H9 (cell line): ENCODE measurements around the gene NUP155. TPM values are rescaled to one million over a fixed set of nuclear protein-coding genes. Genes with fewer than 3 reads are reported as not detected.

Experiments
- DNase-seq: peaks from one replicate; pipeline ENCODE4 v3.0.0-alpha.2; 2017
- H2AFZ ChIP-seq: one replicate; pipeline ENCODE4 v1.6.1; 2013; ENCODE audit warnings: mild to moderate bottlenecking, low read length, control low read depth, moderate library complexity
- H2AK5ac ChIP-seq: 2 replicates; pipeline ENCODE4 v1.6.1; 2013; ENCODE audit warnings: low read length, control low read depth, mixed read lengths; ENCODE audit not compliant: insufficient read length
- H2BK120ac ChIP-seq: one replicate; pipeline ENCODE4 v1.6.1; 2013; ENCODE audit warnings: low read depth, mild to moderate bottlenecking, low read length, control low read depth, inconsistent platforms; ENCODE audit not compliant: poor library complexity, severe bottlenecking
- H2BK12ac ChIP-seq: 2 replicates; pipeline ENCODE4 v1.6.1; 2013; ENCODE audit warnings: low read length, control low read depth, mixed read lengths, low read depth; ENCODE audit not compliant: insufficient read length
- H2BK15ac ChIP-seq: 2 replicates; pipeline ENCODE4 v1.6.1; 2013; ENCODE audit warnings: low read depth, low read length, control low read depth
- H2BK20ac ChIP-seq: one replicate; pipeline ENCODE4 v1.6.1; 2013; ENCODE audit warnings: low read depth, mild to moderate bottlenecking, low read length, control low read depth, inconsistent platforms; ENCODE audit not compliant: poor library complexity, severe bottlenecking
- H2BK5ac ChIP-seq: 2 replicates; pipeline ENCODE4 v1.6.1; 2013; ENCODE audit warnings: low read length, control low read depth, mixed read lengths; ENCODE audit not compliant: insufficient read length
- H3K14ac ChIP-seq: 2 replicates; pipeline ENCODE4 v1.6.1; 2013; ENCODE audit warnings: low read length, control low read depth; ENCODE audit not compliant: insufficient read depth
- H3K18ac ChIP-seq: 2 replicates; pipeline ENCODE4 v1.6.1; 2013; ENCODE audit warnings: low read depth, mild to moderate bottlenecking, mixed read lengths, low read length, control low read depth; ENCODE audit not compliant: insufficient read length
- H3K23ac ChIP-seq: 2 replicates; pipeline ENCODE4 v1.6.1; 2013; ENCODE audit warnings: low read length, control low read depth, mixed read lengths, low read depth; ENCODE audit not compliant: insufficient read length
- H3K23me2 ChIP-seq: 2 replicates; pipeline ENCODE4 v1.6.1; 2013; ENCODE audit warnings: low read depth, mild to moderate bottlenecking, mixed read lengths, low read length, control low read depth; ENCODE audit not compliant: insufficient read length, poor library complexity, severe bottlenecking
- H3K27ac ChIP-seq: 2 replicates; pipeline ENCODE4 v1.5.1; 2013; ENCODE audit warnings: low read length, control low read depth, mixed read lengths, low read depth; ENCODE audit not compliant: insufficient read length
- H3K27me3 ChIP-seq: 2 replicates; pipeline ENCODE4 v1.6.1; 2013; ENCODE audit warnings: low read length, control low read depth, inconsistent platforms; ENCODE audit not compliant: insufficient read depth
- H3K4ac ChIP-seq: 2 replicates; pipeline ENCODE4 v1.6.1; 2013; ENCODE audit warnings: low read depth, mild to moderate bottlenecking, control low read depth, inconsistent platforms, low read length, moderate library complexity
- H3K4me1 ChIP-seq: 2 replicates; pipeline ENCODE4 v1.6.1; 2013; ENCODE audit warnings: low read length, control low read depth, inconsistent platforms; ENCODE audit not compliant: insufficient read depth
- H3K4me2 ChIP-seq: 2 replicates; pipeline ENCODE4 v1.6.1; 2013; ENCODE audit warnings: low read length, control low read depth, mixed read lengths; ENCODE audit not compliant: insufficient read length, insufficient read depth
- H3K56ac ChIP-seq: 2 replicates; pipeline ENCODE4 v1.6.1; 2013; ENCODE audit warnings: low read depth, mild to moderate bottlenecking, mixed read lengths, low read length, control low read depth; ENCODE audit not compliant: insufficient read length
- H3K79me1 ChIP-seq: 2 replicates; pipeline ENCODE4 v1.6.1; 2013; ENCODE audit warnings: low read depth, mild to moderate bottlenecking, moderate library complexity, low read length, control low read depth, inconsistent platforms; ENCODE audit not compliant: insufficient read depth, poor library complexity, severe bottlenecking
- H3K79me2 ChIP-seq: 2 replicates; pipeline ENCODE4 v1.6.1; 2013; ENCODE audit warnings: low read length, control low read depth, inconsistent platforms; ENCODE audit not compliant: insufficient read depth
- H3K9ac ChIP-seq: 2 replicates; pipeline ENCODE4 v1.6.1; 2013; ENCODE audit warnings: low read length, control low read depth, mixed read lengths; ENCODE audit not compliant: insufficient read length; ENCODE audit errors: extremely low read depth
- H3K9me3 ChIP-seq: one replicate; pipeline ENCODE4 v1.6.1; 2013; ENCODE audit warnings: low read depth, low read length, inconsistent platforms; ENCODE audit not compliant: control insufficient read depth
- H3T11ph ChIP-seq: one replicate; pipeline ENCODE4 v1.6.1; 2013; ENCODE audit warnings: mild to moderate bottlenecking, low read length, control low read depth, inconsistent platforms
- H4K20me1 ChIP-seq: one replicate; pipeline ENCODE4 v1.6.1; 2013; ENCODE audit not compliant: control insufficient read depth, insufficient read length, insufficient read depth
- H4K5ac ChIP-seq: 2 replicates; pipeline ENCODE4 v1.6.1; 2013; ENCODE audit warnings: low read depth, mild to moderate bottlenecking, mixed read lengths, low read length, control low read depth; ENCODE audit not compliant: insufficient read length
- H4K8ac ChIP-seq: replicated peaks from 2 replicates; pipeline ENCODE4 v1.6.1; 2013; ENCODE audit warnings: low read length, control low read depth, mixed read lengths, low read depth; ENCODE audit not compliant: insufficient read length
- H4K91ac ChIP-seq: 2 replicates; pipeline ENCODE4 v1.6.1; 2013; ENCODE audit warnings: low read depth, mild to moderate bottlenecking, moderate library complexity, mixed read lengths, low read length, control low read depth; ENCODE audit not compliant: insufficient read length
- H3K27ac Mint-ChIP-seq, 3 experiments: 2 replicates in 2 of 3; 3 replicates in 1 of 3; pipeline ENCODE4 v1.8.0; 2020 to 2021; ENCODE audit warnings: mixed read lengths in 3 of 3, mild to moderate bottlenecking in 1 of 3, moderate library complexity in 1 of 3
- H3K27me3 Mint-ChIP-seq: 2 replicates; pipeline ENCODE4 v1.8.0; 2021; ENCODE audit warnings: low read depth, mild to moderate bottlenecking, moderate library complexity, mixed read lengths
- H3K36me3 Mint-ChIP-seq, 3 experiments: 2 replicates in 2 of 3; 3 replicates in 1 of 3; pipeline ENCODE4 v1.8.0; 2020 to 2021; ENCODE audit warnings: low read depth in 3 of 3, mixed read lengths in 3 of 3; ENCODE audit not compliant: insufficient read depth in 1 of 3
- H3K4me1 Mint-ChIP-seq, 2 experiments: 2 replicates each; pipeline ENCODE4 v1.8.0; 2020; ENCODE audit warnings: mixed read lengths in 2 of 2
- H3K4me3 Mint-ChIP-seq, 2 experiments: 2 replicates in 1 of 2; 3 replicates in 1 of 2; pipeline ENCODE4 v1.8.0; 2020 to 2021; ENCODE audit warnings: mild to moderate bottlenecking in 2 of 2, mixed read lengths in 2 of 2, moderate library complexity in 1 of 2
- H3K9me3 Mint-ChIP-seq, 2 experiments: 2 replicates in 1 of 2; 3 replicates in 1 of 2; pipeline ENCODE4 v1.8.0; 2020; ENCODE audit warnings: mild to moderate bottlenecking in 2 of 2, mixed read lengths in 2 of 2, moderate library complexity in 1 of 2
- whole genome bisulfite sequencing: extraction: QIAGEN DNeasy Blood & Tissue Kit; methylation state at CpG from one replicate; pipeline ENCODE4 v1.1.7; 2013; ENCODE audit warnings: missing lambda C conversion rate, low lambda C conversion rate, mixed read lengths; ENCODE audit not compliant: insufficient read length; ENCODE audit errors: extremely low coverage; 5-methylcytosine and 5-hydroxymethylcytosine counted together
- total RNA-seq: library from RNA; stranded (reverse); gene quantifications from 2 replicates; pipeline ENCODE4 v1.2.1, GENCODE V29; 2021
- TF ChIP-seq, protein P1 (sequence below): fragments of 200-600 bp; sonication (generic); conservative IDR thresholded peaks from 3 replicates; pipeline ENCODE4 v1.8.0; 2021; ENCODE audit warnings: antibody characterized with exemption, mild to moderate bottlenecking

Gene NUP155
- total RNA-seq, 1 experiment from 2014 or later, result 82.4 TPM

DNA sequence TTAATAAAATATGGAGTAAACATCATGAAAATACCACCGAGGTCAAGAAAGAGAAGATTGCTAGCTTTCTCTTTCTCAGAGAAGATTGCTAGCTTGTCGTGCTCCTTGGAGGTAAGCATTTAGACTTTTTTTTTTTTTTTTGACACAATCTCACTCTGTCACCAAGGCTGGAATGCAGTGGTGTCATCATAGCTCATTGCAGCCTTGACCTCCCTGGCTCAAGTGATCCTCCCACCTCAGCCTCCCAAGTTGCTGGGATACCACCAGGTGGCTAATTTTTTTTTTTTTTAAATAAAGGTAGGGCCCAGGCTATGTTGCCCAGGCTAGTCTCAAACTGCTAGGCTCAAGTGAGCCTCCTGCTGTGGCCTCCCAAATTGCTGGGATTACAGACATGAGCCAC lies 95.4 kb downstream of the NUP155 start:
- no peak for DNase-seq
- H3K4me1 ChIP-seq, result no peaks in the 10 kb centered on the region

More for the DNA sequence above, 95.4 kb downstream of the NUP155 start:
- H3K27ac Mint-ChIP-seq, result no peak overlapping the region
- Histone ChIP-seq H2BK15ac (no peak overlapping the region), H2AFZ (no peak overlapping the region), H3T11ph (no peak overlapping the region), H2BK120ac (no peak overlapping the region), H3K18ac (no peak overlapping the region), H2BK5ac (no peak overlapping the region), H3K27ac (no peak overlapping the region), H4K91ac (no peak overlapping the region), H3K23ac (no peak overlapping the region), H2BK20ac (no peak overlapping the region), H3K14ac (no peak overlapping the region), H3K4me2 (no peak overlapping the region), H3K9me3 (peaks cover 7% of the 10 kb centered on the region), H3K23me2 (no peaks in the 10 kb centered on the region), H2AK5ac (no peak overlapping the region), H3K27me3 (no peaks in the 10 kb centered on the region), H4K8ac (no peak overlapping the region), H4K20me1 (no peaks in the 10 kb centered on the region), H3K56ac (no peak overlapping the region), H3K4ac (no peak overlapping the region), H4K5ac (no peak overlapping the region), H3K79me1 (no peaks in the 10 kb centered on the region), H3K9ac (no peak overlapping the region), H2BK12ac (no peak overlapping the region), H3K79me2 (no peaks in the 10 kb centered on the region)
- H3K9me3 Mint-ChIP-seq, result peaks cover 32 to 44% of the 10 kb centered on the region in 2 experiments
- peaks cover 0 to 4% of the 10 kb centered on the region in 2 experiments; a peak in 1 of 4 replicates for H3K4me1 Mint-ChIP-seq
- TF ChIP-seq, protein P1, sequence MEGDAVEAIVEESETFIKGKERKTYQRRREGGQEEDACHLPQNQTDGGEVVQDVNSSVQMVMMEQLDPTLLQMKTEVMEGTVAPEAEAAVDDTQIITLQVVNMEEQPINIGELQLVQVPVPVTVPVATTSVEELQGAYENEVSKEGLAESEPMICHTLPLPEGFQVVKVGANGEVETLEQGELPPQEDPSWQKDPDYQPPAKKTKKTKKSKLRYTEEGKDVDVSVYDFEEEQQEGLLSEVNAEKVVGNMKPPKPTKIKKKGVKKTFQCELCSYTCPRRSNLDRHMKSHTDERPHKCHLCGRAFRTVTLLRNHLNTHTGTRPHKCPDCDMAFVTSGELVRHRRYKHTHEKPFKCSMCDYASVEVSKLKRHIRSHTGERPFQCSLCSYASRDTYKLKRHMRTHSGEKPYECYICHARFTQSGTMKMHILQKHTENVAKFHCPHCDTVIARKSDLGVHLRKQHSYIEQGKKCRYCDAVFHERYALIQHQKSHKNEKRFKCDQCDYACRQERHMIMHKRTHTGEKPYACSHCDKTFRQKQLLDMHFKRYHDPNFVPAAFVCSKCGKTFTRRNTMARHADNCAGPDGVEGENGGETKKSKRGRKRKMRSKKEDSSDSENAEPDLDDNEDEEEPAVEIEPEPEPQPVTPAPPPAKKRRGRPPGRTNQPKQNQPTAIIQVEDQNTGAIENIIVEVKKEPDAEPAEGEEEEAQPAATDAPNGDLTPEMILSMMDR, result no peak
- peaks cover 7 to 11% (median 8%) of the 10 kb centered on the region in 3 experiments; a peak in 6 of 7 replicates for H3K36me3 Mint-ChIP-seq
- H3K4me3 Mint-ChIP-seq, result no peak overlapping the region
- H3K27me3 Mint-ChIP-seq, result peaks cover under 1% of the 10 kb centered on the region; the same call in 1 of the 2 replicates
- no CpG with 5 or more reads among the region's 2 CpGs for WGBS
